H1 (cell line): ENCODE results near the gene EXD2. TPM values are rescaled to one million over a fixed set of nuclear protein-coding genes. Genes with fewer than 3 reads are reported as not detected.
A peak's percentile ranks its signal among the peaks of the same experiment; 100 is the strongest.

Experiments
- CTCF ChIA-PET: fragments of 300-600 bp; sonication (Branson Sonifier 250); formaldehyde crosslinking; loops from one replicate; lab custom pipeline; 2021; ENCODE audit not compliant: partially characterized antibody; lab: Charles Lee
- POLR2A ChIA-PET: fragments of 300-600 bp; sonication (Branson Sonifier 250); formaldehyde crosslinking; loops from one replicate; lab custom pipeline; 2021; ENCODE audit warnings: inconsistent platforms; ENCODE audit not compliant: partially characterized antibody; lab: Charles Lee
- DNase-seq, 2 experiments: peaks; one replicate each; pipeline versions ENCODE4 v3.0.0 to v3.0.0-alpha.2; 2010 to 2022; ENCODE audit warnings: low spot score in 2 of 2, low read depth in 1 of 2, mixed read lengths in 1 of 2
- FAIRE-seq: peaks from 2 replicates; lab custom pipeline; 2011; peaks lifted over from hg19 to GRCh38; lab: Jason Lieb, UNC
- H2AFZ ChIP-seq: 2 replicates; pipeline ENCODE4 v1.8.1; 2012; ENCODE audit warnings: low read length, inconsistent platforms
- H2AK5ac ChIP-seq: 2 replicates; pipeline ENCODE4 v1.6.1; 2013; ENCODE audit warnings: low read depth, low read length
- H2BK120ac ChIP-seq: replicated peaks from 2 replicates; pipeline ENCODE3; 2013; ENCODE audit warnings: low read depth, low read length, inconsistent platforms
- H2BK12ac ChIP-seq: 2 replicates; pipeline ENCODE4 v1.6.1; 2013; ENCODE audit warnings: low read depth, low read length
- H2BK15ac ChIP-seq: 2 replicates; pipeline ENCODE4 v1.6.1; 2013; ENCODE audit warnings: low read length
- H2BK20ac ChIP-seq: 2 replicates; pipeline ENCODE4 v1.6.1; 2013; ENCODE audit warnings: low read length
- H2BK5ac ChIP-seq: 2 replicates; pipeline ENCODE4 v1.6.1; 2013; ENCODE audit warnings: low read depth, low read length
- H3K14ac ChIP-seq: 2 replicates; pipeline ENCODE4 v1.6.1; 2013; ENCODE audit warnings: inconsistent platforms; ENCODE audit not compliant: insufficient read length
- H3K18ac ChIP-seq: 2 replicates; pipeline ENCODE4 v1.6.1; 2013; ENCODE audit warnings: low read length; ENCODE audit errors: extremely low read depth
- H3K23ac ChIP-seq: 2 replicates; pipeline ENCODE4 v1.6.1; 2013; ENCODE audit warnings: inconsistent platforms; ENCODE audit not compliant: insufficient read length
- H3K23me2 ChIP-seq: 2 replicates; pipeline ENCODE4 v1.6.1; 2013; ENCODE audit warnings: low read depth, low read length
- H3K27ac ChIP-seq: 2 replicates; pipeline ENCODE4 v1.6.1; 2011; ENCODE audit warnings: low read depth, low read length, inconsistent platforms
- H3K27me3 ChIP-seq, 4 experiments: replicated peaks in 1 of 4; 1 replicate in 1 of 4; 2 replicates in 3 of 4; pipeline versions ENCODE4 v1.6.1 to v1.8.1; 2011 to 2013; ENCODE audit warnings: low read length in 3 of 4, mild to moderate bottlenecking in 3 of 4, inconsistent platforms in 2 of 4, mixed read lengths in 2 of 4, moderate library complexity in 1 of 4; ENCODE audit not compliant: control insufficient read depth in 3 of 4, insufficient read depth in 3 of 4; ENCODE audit errors: extremely low read depth in 1 of 4
- H3K36me3 ChIP-seq, 4 experiments: 2 replicates each; pipeline versions ENCODE4 v1.6.1 to v1.8.1; 2011 to 2013; ENCODE audit warnings: mild to moderate bottlenecking in 4 of 4, low read length in 3 of 4, moderate library complexity in 2 of 4, control low read depth in 1 of 4, inconsistent platforms in 1 of 4; ENCODE audit not compliant: insufficient read depth in 4 of 4, control insufficient read depth in 2 of 4
- H3K4ac ChIP-seq: replicated peaks from 2 replicates; pipeline ENCODE3; 2013; ENCODE audit warnings: low read length, low read depth, mixed read lengths, inconsistent platforms; ENCODE audit not compliant: insufficient read length
- H3K4me1 ChIP-seq, 4 experiments: replicated peaks in 1 of 4; 1 replicate in 1 of 4; 2 replicates in 3 of 4; pipeline versions ENCODE4 v1.6.1 to v1.8.1; 2011 to 2013; ENCODE audit warnings: low read length in 3 of 4, inconsistent platforms in 2 of 4, mixed read lengths in 1 of 4; ENCODE audit not compliant: insufficient read depth in 4 of 4, control insufficient read depth in 3 of 4
- H3K4me2 ChIP-seq, 2 experiments: 2 replicates each; pipeline versions ENCODE4 v1.6.1 to v1.8.1; 2011 to 2013; ENCODE audit warnings: low read depth in 2 of 2, low read length in 2 of 2, control low read depth in 1 of 2, inconsistent platforms in 1 of 2, mild to moderate bottlenecking in 1 of 2; ENCODE audit not compliant: insufficient read depth in 1 of 2
- H3K4me3 ChIP-seq, 4 experiments: fragments of 200-600, 300-600 bp in 1 of 4; sonication (generic), shearing (Covaris generic), sonication (Bioruptor Twin) in 1 of 4; 2 replicates each; pipeline versions ENCODE4 v1.5.1 to v1.8.1; 2011 to 2016; ENCODE audit warnings: low read length in 4 of 4, low read depth in 3 of 4, control low read depth in 2 of 4, inconsistent platforms in 2 of 4, mild to moderate bottlenecking in 2 of 4, mixed read lengths in 1 of 4, moderate library complexity in 1 of 4; ENCODE audit not compliant: insufficient read depth in 2 of 4; ENCODE audit errors: extremely low read depth in 1 of 4
- H3K56ac ChIP-seq: replicated peaks from 2 replicates; pipeline ENCODE3; 2013; ENCODE audit warnings: low read depth, mild to moderate bottlenecking, mixed read lengths, low read length, inconsistent platforms; ENCODE audit not compliant: insufficient read length
- H3K79me1 ChIP-seq: 2 replicates; pipeline ENCODE4 v1.6.1; 2013; ENCODE audit warnings: low read depth, low read length, control low read depth
- H3K79me2 ChIP-seq, 2 experiments: 2 replicates each; pipeline versions ENCODE4 v1.6.1 to v1.8.1; 2012 to 2013; ENCODE audit warnings: low read length in 2 of 2, mild to moderate bottlenecking in 2 of 2, inconsistent platforms in 1 of 2; ENCODE audit not compliant: insufficient read depth in 2 of 2, control insufficient read depth in 1 of 2
- H3K9ac ChIP-seq, 4 experiments: replicated peaks in 1 of 4; 1 replicate in 1 of 4; 2 replicates in 3 of 4; pipeline versions ENCODE4 v1.6.1 to v1.8.1; 2011 to 2013; ENCODE audit warnings: low read depth in 3 of 4, low read length in 3 of 4, control low read depth in 2 of 4, mild to moderate bottlenecking in 2 of 4, moderate library complexity in 2 of 4, inconsistent platforms in 1 of 4; ENCODE audit errors: extremely low read depth in 1 of 4
- H3K9me3 ChIP-seq, 2 experiments: 2 replicates each; pipeline versions ENCODE4 v1.6.1 to v1.8.1; 2012 to 2013; ENCODE audit warnings: mild to moderate bottlenecking in 2 of 2, moderate library complexity in 2 of 2, control low read depth in 1 of 2, inconsistent platforms in 1 of 2, low read depth in 1 of 2, low read length in 1 of 2, mixed read lengths in 1 of 2; ENCODE audit not compliant: insufficient read depth in 2 of 2
- H4K20me1 ChIP-seq, 2 experiments: replicated peaks in 1 of 2; 2 replicates each; pipeline versions ENCODE3 to v1.8.1; 2011 to 2013; ENCODE audit warnings: inconsistent platforms in 2 of 2, low read length in 2 of 2, mild to moderate bottlenecking in 1 of 2; ENCODE audit not compliant: insufficient read depth in 2 of 2, control insufficient read depth in 1 of 2
- H4K5ac ChIP-seq: 2 replicates; pipeline ENCODE4 v1.6.1; 2013; ENCODE audit warnings: low read length, low read depth, mixed read lengths, inconsistent platforms; ENCODE audit not compliant: insufficient read length
- H4K8ac ChIP-seq: 2 replicates; pipeline ENCODE4 v1.8.0; 2013; ENCODE audit warnings: mild to moderate bottlenecking, moderate library complexity, low read length, inconsistent platforms; ENCODE audit not compliant: insufficient read depth; ENCODE audit errors: extremely low read depth
- H4K91ac ChIP-seq: replicated peaks from 2 replicates; pipeline ENCODE3; 2013; ENCODE audit warnings: low read length, mixed read lengths, inconsistent platforms; ENCODE audit not compliant: insufficient read length
- CBX5 ChIP-seq: fragments of 300-800, 300-1000 bp; sonication (generic); IDR thresholded peaks from 2 replicates; pipeline ENCODE4 v1.7.1; 2016; ENCODE audit warnings: antibody characterized with exemption, low read length, low read depth
- FOSL1 ChIP-seq: IDR thresholded peaks from 2 replicates; pipeline ENCODE4 v1.6.1; 2011; ENCODE audit warnings: mild to moderate bottlenecking, low read depth, low read length, moderate library complexity; ENCODE audit not compliant: insufficient read depth
- POU5F1 ChIP-seq: IDR thresholded peaks from 2 replicates; pipeline ENCODE4 v1.6.1; 2011; ENCODE audit warnings: low read depth, mild to moderate bottlenecking, low read length, moderate library complexity
- RBBP5 ChIP-seq: IDR thresholded peaks from 2 replicates; pipeline ENCODE4 v1.7.1; 2012; ENCODE audit warnings: low read depth, mild to moderate bottlenecking, inconsistent platforms, low read length, moderate library complexity, borderline replicate concordance
- RFX5 ChIP-seq: IDR thresholded peaks from 2 replicates; pipeline ENCODE4 v1.6.1; 2011; ENCODE audit warnings: low read depth, low read length, improper control_type of control experiment, borderline replicate concordance
- SP1 ChIP-seq: IDR thresholded peaks from 2 replicates; pipeline ENCODE4 v1.6.1; 2011; ENCODE audit warnings: low read depth, low read length
- TBP ChIP-seq: IDR thresholded peaks from 2 replicates; pipeline ENCODE4 v1.6.1; 2011; ENCODE audit warnings: low read depth, low read length, improper control_type of control experiment
- TCF12 ChIP-seq: IDR thresholded peaks from 2 replicates; pipeline ENCODE4 v1.6.1; 2011; ENCODE audit warnings: low read depth, mild to moderate bottlenecking, low read length
- WGBS, 2 experiments: shearing (Covaris generic) in 1 of 2; methylation state at CpG; one replicate each; pipeline versions ENCODE4 v1.1.6 to v1.1.7; 2013 to 2015; ENCODE audit warnings: low lambda C conversion rate in 2 of 2, mixed read lengths in 2 of 2, inconsistent platforms in 1 of 2, low coverage in 1 of 2, missing lambda C conversion rate in 1 of 2; ENCODE audit not compliant: insufficient replicate concordance in 2 of 2, insufficient coverage in 1 of 2, insufficient read length in 1 of 2; ENCODE audit errors: extremely low coverage in 1 of 2, missing lambda C conversion rate in 1 of 2; 5-methylcytosine and 5-hydroxymethylcytosine counted together
- polyA plus RNA-seq, 7 experiments: library from polyadenylated mRNA; depleted of rRNA in 3 of 7; stranded (reverse) in 5 of 7; unstranded in 2 of 7; fragments of >200 nt in 5 of 7; fragments of 200-250 nt in 2 of 7; gene quantifications; 1 replicate in 5 of 7; 2 replicates in 1 of 7; 4 replicates in 1 of 7; pipeline versions ENCODE4 v1.2.1 to v1.2.3, GENCODE V29; 2011 to 2013; ENCODE audit warnings: missing spikeins in 2 of 7, mixed read lengths in 2 of 7
- total RNA-seq: library from RNA; stranded (reverse); fragmentation: NEBNext Ultra II Directional; extraction: Animal tissue kit (Norgen Biotek cat#: 25700); gene quantifications from 2 replicates; pipeline ENCODE4 v1.2.1, GENCODE V29; 2021
- TF ChIP-seq, protein P1 (sequence below): IDR thresholded peaks from 2 replicates; pipeline ENCODE4 v1.6.1; 2012; ENCODE audit warnings: low read length, inconsistent platforms

Gene EXD2
- total and polyA plus RNA-seq, 2 of the 8 experiments (the other 6 are each of a cell fraction or from before 2014, with no cell fraction given) = 11.9 to 25.9 TPM

DNA sequence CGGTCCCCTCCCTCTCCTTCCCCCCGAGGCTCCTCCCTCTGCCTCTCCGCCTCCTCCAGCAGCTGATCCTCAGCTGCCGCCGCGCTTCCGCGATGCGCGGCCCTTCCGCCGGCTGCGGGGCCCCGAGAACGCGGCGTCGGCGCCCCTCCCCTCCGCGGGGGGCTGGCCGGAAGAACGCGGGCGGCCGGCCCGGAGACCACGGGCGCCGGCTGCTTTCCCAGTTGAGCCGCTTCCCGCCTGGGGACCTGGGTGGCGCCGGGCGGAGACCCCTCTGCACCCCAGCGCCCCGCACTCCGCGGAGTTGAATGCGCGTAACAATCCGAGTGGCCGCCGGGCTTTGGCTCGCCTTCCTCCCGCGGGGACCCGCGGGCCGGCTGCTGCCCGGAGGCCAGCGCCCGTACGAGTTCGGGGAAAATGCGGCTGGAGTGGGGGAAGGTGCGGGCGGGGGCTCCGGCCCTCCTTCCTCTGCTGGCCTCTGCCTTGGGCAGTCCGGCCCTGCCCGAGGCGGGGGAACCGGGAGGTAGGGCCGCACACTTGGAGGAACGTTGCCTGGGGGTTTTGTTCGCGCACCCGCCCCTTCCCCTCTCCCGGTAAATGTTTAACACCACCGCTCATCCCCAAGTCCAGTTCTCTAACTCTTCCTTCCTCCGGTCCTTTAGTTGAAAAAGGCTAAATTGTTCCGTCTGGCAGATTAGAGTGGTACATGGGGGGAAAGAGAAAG is 38.0 kb upstream of the EXD2 start:
- H3K23me2 ChIP-seq = peaks cover 9% of the 10 kb centered on the region
- ChIA-PET POLR2A (interaction anchor here (0.9 to 2.1 kb wide), 7 partner anchors 23 to 114 kb away, joined by 3 to 7 read pairs (median 3); no protein-coding TSS in a partner anchor), CTCF (interaction anchor here (3.9 kb wide), 1 partner anchor 14 kb away, joined by 31 read pairs; no protein-coding TSS in a partner anchor)
- peak overlapping the region; percentile 62 to 89 (median 78) for H3K4me3 ChIP-seq
- H3K14ac ChIP-seq = no peak overlapping the region
- no peak overlapping the region for H3K27ac ChIP-seq
- H3K4me1 ChIP-seq = peaks cover 0 to 6% (median 5%) of the 10 kb centered on the region in 4 experiments
- peaks cover 2% of the 10 kb centered on the region; the same call in 1 of the 2 replicates for H3K79me1 ChIP-seq
- H2BK20ac ChIP-seq = no peak overlapping the region
- no peaks in the 10 kb centered on the region for H3K9me3 ChIP-seq
- H4K5ac ChIP-seq = peak overlapping the region; percentile 12
- no peak overlapping the region for H2BK120ac ChIP-seq
- H3K56ac ChIP-seq = peak overlapping the region; percentile 10
- peak overlapping the region; percentile 76 to 94 for H3K4me2 ChIP-seq
- peaks cover 2% of the 10 kb centered on the region in 2 experiments for H4K20me1 ChIP-seq
- no peak overlapping the region; the same call in 1 of the 2 replicates for H2BK5ac ChIP-seq
- no peak overlapping the region for H3K18ac ChIP-seq
- H3K27me3 ChIP-seq = peaks cover 0 to 12% (median 5%) of the 10 kb centered on the region in 4 experiments; a peak in 5 of 7 replicates
- peak; percentile 77 to 82 for DNase-seq
- H2BK12ac ChIP-seq = no peak overlapping the region
- no peak overlapping the region for H2AK5ac ChIP-seq
- peaks cover 0 to 25% of the 10 kb centered on the region in 2 experiments; a peak in 3 of 4 replicates for H3K79me2 ChIP-seq
- H3K9ac ChIP-seq = peak overlapping the region in 3 of 4 experiments; percentile 42 to 73 (median 60); a peak in 4 of 7 replicates
- H3K4ac ChIP-seq = no peak overlapping the region
- H3K36me3 ChIP-seq = 0 out of 8 replicates have a peak, but pooled peaks cover 0 to 3% (median 0%) of the 10 kb centered on the region in 4 experiments
- no peak overlapping the region for H4K91ac ChIP-seq
- peak overlapping the region; percentile 77 for H2AFZ ChIP-seq
- no peak overlapping the region for H3K23ac ChIP-seq
- peak overlapping the region; percentile 63 for H4K8ac ChIP-seq
- whole genome bisulfite sequencing, 2 experiments = 1% methylated on average over 53 of the region's 72 CpGs; no CpG with 5 or more reads in 1 of the 2 experiments
- no peak overlapping the region for H2BK15ac ChIP-seq
- FAIRE-seq = no peak
- TF ChIP-seq TBP = peak; percentile 3; the same call in 1 of the 2 replicates
- TF ChIP-seq RBBP5 = peak; percentile 89
- TF ChIP-seq CBX5 = no peak
- TF ChIP-seq FOSL1 = no peak
- no peak for TF ChIP-seq POU5F1
- TF ChIP-seq, protein P1, sequence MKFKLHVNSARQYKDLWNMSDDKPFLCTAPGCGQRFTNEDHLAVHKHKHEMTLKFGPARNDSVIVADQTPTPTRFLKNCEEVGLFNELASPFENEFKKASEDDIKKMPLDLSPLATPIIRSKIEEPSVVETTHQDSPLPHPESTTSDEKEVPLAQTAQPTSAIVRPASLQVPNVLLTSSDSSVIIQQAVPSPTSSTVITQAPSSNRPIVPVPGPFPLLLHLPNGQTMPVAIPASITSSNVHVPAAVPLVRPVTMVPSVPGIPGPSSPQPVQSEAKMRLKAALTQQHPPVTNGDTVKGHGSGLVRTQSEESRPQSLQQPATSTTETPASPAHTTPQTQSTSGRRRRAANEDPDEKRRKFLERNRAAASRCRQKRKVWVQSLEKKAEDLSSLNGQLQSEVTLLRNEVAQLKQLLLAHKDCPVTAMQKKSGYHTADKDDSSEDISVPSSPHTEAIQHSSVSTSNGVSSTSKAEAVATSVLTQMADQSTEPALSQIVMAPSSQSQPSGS = no peak
- no peak for TF ChIP-seq RFX5
- TF ChIP-seq TCF12 = 0 out of 2 replicates have a peak, but pooled peaks have one; percentile 12
- TF ChIP-seq SP1 = no peak
